GM23338 (cell line): ENCODE results near the gene B4GALT2. TPM values are rescaled to one million over a fixed set of nuclear protein-coding genes. Genes with fewer than 3 reads are reported as not detected.
A peak's percentile ranks its signal among the peaks of the same experiment; 100 is the strongest.

ENCODE experiments used
- ATAC-seq: fragments of 200-7000 bp; cut with Tn5 transposase; 3 replicates; pipeline ENCODE4 v1.9.1; 2020
- DNase-seq: peaks from one replicate; pipeline ENCODE4 v3.0.0-alpha.2; 2015; ENCODE audit warnings: low spot score
- H2AFZ ChIP-seq: fragments of 200-600 bp; sonication (generic); 2 replicates; pipeline ENCODE4 v1.8.0; 2016; ENCODE audit warnings: antibody characterized with exemption, mild to moderate bottlenecking, moderate library complexity
- H3F3A ChIP-seq: fragments of 200-600 bp; sonication (generic); replicated peaks from 2 replicates; pipeline ENCODE4 v1.8.0; 2017; ENCODE audit warnings: antibody characterized with exemption, mixed run types, low read depth
- H3K27ac ChIP-seq: fragments of 200-600 bp; sonication (generic); 2 replicates; pipeline ENCODE4 v1.6.1; 2016; ENCODE audit warnings: low read depth
- H3K27me3 ChIP-seq: fragments of 200-600 bp; sonication (generic); 2 replicates; pipeline ENCODE4 v1.8.0; 2016; ENCODE audit warnings: mild to moderate bottlenecking, mixed run types, moderate library complexity; ENCODE audit not compliant: insufficient read depth
- H3K36me3 ChIP-seq: fragments of 200-600 bp; sonication (generic); 2 replicates; pipeline ENCODE4 v1.8.0; 2016; ENCODE audit warnings: mild to moderate bottlenecking; ENCODE audit not compliant: insufficient read depth
- H3K4me1 ChIP-seq: fragments of 200-600 bp; sonication (generic); 2 replicates; pipeline ENCODE4 v1.8.0; 2016; ENCODE audit warnings: mild to moderate bottlenecking, moderate library complexity; ENCODE audit not compliant: insufficient read depth
- H3K4me2 ChIP-seq: fragments of 200-600 bp; sonication (generic); 2 replicates; pipeline ENCODE4 v1.7.1; 2017; ENCODE audit warnings: mixed run types
- H3K4me3 ChIP-seq: fragments of 200-600 bp; sonication (generic); 2 replicates; pipeline ENCODE4 v1.6.1; 2016; ENCODE audit warnings: mixed run types
- H3K79me2 ChIP-seq: fragments of 200-600 bp; sonication (generic); replicated peaks from 2 replicates; pipeline ENCODE4 v1.8.0; 2017; ENCODE audit warnings: mild to moderate bottlenecking; ENCODE audit not compliant: insufficient read depth
- H3K9me2 ChIP-seq: fragments of 200-600 bp; sonication (generic); 2 replicates; pipeline ENCODE4 v1.8.0; 2017; ENCODE audit not compliant: insufficient read depth
- H4K20me1 ChIP-seq: fragments of 200-600 bp; sonication (generic); replicated peaks from 2 replicates; pipeline ENCODE4 v1.8.0; 2017; ENCODE audit warnings: mild to moderate bottlenecking; ENCODE audit not compliant: insufficient read depth
- H3K27ac Mint-ChIP-seq: 2 replicates; pipeline ENCODE4 v1.8.0; 2020; ENCODE audit warnings: inconsistent platforms, mild to moderate bottlenecking, moderate library complexity, mixed read lengths
- H3K27me3 Mint-ChIP-seq: 3 replicates; pipeline ENCODE4 v1.8.0; 2022; ENCODE audit warnings: low read depth, mild to moderate bottlenecking, moderate library complexity, mixed read lengths, inconsistent platforms; ENCODE audit not compliant: insufficient read depth, poor library complexity
- H3K36me3 Mint-ChIP-seq: 3 replicates; pipeline ENCODE4 v1.8.0; 2021; ENCODE audit warnings: low read depth, mild to moderate bottlenecking, inconsistent platforms, moderate library complexity, mixed read lengths
- H3K4me1 Mint-ChIP-seq: 3 replicates; pipeline ENCODE4 v1.8.0; 2020; ENCODE audit warnings: mild to moderate bottlenecking, inconsistent platforms, mixed read lengths
- H3K4me3 Mint-ChIP-seq: 3 replicates; pipeline ENCODE4 v1.8.0; 2021; ENCODE audit warnings: moderate library complexity, mild to moderate bottlenecking, inconsistent platforms, mixed read lengths
- H3K9me3 Mint-ChIP-seq: 3 replicates; pipeline ENCODE4 v1.8.0; 2020; ENCODE audit warnings: moderate library complexity, mild to moderate bottlenecking, inconsistent platforms, mixed read lengths
- CREB1 ChIP-seq: fragments of 250-450 bp; sonication (Bioruptor Pico); IDR thresholded peaks from 2 replicates; pipeline ENCODE4 v1.5.0; 2020; ENCODE audit warnings: low read depth, mild to moderate bottlenecking, moderate library complexity
- EZH2phosphoT487 ChIP-seq: fragments of 200-600 bp; sonication (generic); IDR thresholded peaks from one replicate; pipeline ENCODE4 v1.8.1; 2018; ENCODE audit warnings: antibody characterized with exemption; ENCODE audit not compliant: unreplicated experiment
- JUNB ChIP-seq: IDR thresholded peaks from one replicate; pipeline ENCODE4 v1.6.1; 2016; ENCODE audit warnings: antibody characterized with exemption; ENCODE audit not compliant: unreplicated experiment
- NANOG ChIP-seq: IDR thresholded peaks from 2 replicates; pipeline ENCODE4 v1.6.1; 2016; ENCODE audit warnings: antibody characterized with exemption, borderline replicate concordance
- POLR2AphosphoS5 ChIP-seq: IDR thresholded peaks from 2 replicates; pipeline ENCODE4 v1.6.1; 2016; ENCODE audit warnings: antibody characterized with exemption, low read depth
- STAT1 ChIP-seq: IDR thresholded peaks from one replicate; pipeline ENCODE4 v1.6.1; 2016; ENCODE audit warnings: antibody characterized with exemption; ENCODE audit not compliant: unreplicated experiment
- ZNF114 ChIP-seq: fragments of 250-450 bp; sonication (Bioruptor Pico); IDR thresholded peaks from 2 replicates; pipeline ENCODE4 v1.5.0; 2020; ENCODE audit warnings: mild to moderate bottlenecking, moderate library complexity
- ZNF331 ChIP-seq: fragments of 250-450 bp; sonication (Bioruptor Pico); IDR thresholded peaks from 2 replicates; pipeline ENCODE4 v1.5.0; 2020; ENCODE audit warnings: low read depth, mild to moderate bottlenecking, moderate library complexity
- polyA plus RNA-seq: library from polyadenylated mRNA; unstranded; fragments of >200 nt; fragmentation: Nextera tagmentation; extraction: Ambion mirVana; gene quantifications from 2 replicates; pipeline ENCODE4 v1.2.1, GENCODE V29; 2016
- total RNA-seq: library from RNA; depleted of rRNA; stranded (reverse); fragments of >200 nt; shearing (Covaris generic); gene quantifications from 2 replicates; pipeline ENCODE4 v1.2.3, GENCODE V29; 2014
- TF ChIP-seq, protein P1 (sequence below), 2 experiments: fragments of 200-600 bp in 1 of 2; sonication (generic) in 1 of 2; conservative IDR thresholded peaks; 2 replicates each; pipeline versions ENCODE4 v1.5.1 to v1.6.1; 2016 to 2017; ENCODE audit warnings: antibody characterized with exemption in 2 of 2, low read depth in 2 of 2, mild to moderate bottlenecking in 2 of 2, moderate library complexity in 1 of 2
- TF ChIP-seq, protein P2 (sequence below): fragments of 250-450 bp; sonication (Bioruptor Pico); IDR thresholded peaks from 2 replicates; pipeline ENCODE4 v1.5.0; 2020; ENCODE audit warnings: mild to moderate bottlenecking, moderate library complexity

B4GALT2 gene
- total and polyA plus RNA-seq, 2 experiments from 2014 or later, result 22.4 to 63.1 TPM

DNA sequence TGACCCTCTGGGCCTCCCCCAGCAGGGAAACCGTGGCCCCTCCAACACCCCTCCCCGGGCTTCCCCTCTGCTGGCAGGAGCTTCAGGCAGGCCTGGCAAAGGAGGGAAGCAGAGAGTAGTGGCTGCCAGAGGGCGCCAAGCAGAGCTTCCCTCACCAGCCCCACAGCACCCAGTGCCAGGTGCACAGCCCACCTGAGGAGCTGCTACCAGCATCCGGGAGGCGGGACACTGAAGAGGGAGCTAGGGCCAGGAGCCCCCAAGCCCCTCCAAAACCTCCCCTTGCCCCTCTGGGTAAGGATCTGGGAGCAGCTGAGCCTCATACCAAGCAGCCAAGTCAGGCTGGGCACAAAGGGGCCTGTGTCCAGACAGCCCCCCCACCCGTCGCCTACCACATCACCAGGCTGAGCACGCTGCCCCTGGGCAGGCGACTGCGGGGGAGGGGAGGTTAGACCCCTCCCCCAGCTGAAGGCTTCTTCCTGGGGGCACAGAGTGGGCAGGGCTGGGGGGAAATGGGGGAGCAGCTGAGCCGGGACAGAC lies 32.0 kb downstream of the B4GALT2 start:
- peaks cover 33% of the 10 kb centered on the region for H3K36me3 Mint-ChIP-seq
- no peak overlapping the region for H3K4me3 Mint-ChIP-seq
- no peak for DNase-seq
- peaks cover 12% of the 10 kb centered on the region for H3K4me1 Mint-ChIP-seq
- peaks cover 19% of the 10 kb centered on the region for H3K27me3 Mint-ChIP-seq
- Histone ChIP-seq H2AFZ (no peak overlapping the region), H3K4me2 (no peak overlapping the region), H3K36me3 (no peaks in the 10 kb centered on the region; the same call in 1 of the 2 replicates), H3K27ac (no peak overlapping the region), H3K9me2 (no peaks in the 10 kb centered on the region), H3K4me3 (no peak overlapping the region), H3K79me2 (no peaks in the 10 kb centered on the region), H3K4me1 (no peaks in the 10 kb centered on the region), H3K27me3 (no peaks in the 10 kb centered on the region), H3F3A (0 out of 2 replicates have a peak, but pooled peaks cover 2% of the 10 kb centered on the region), H4K20me1 (peaks cover 7% of the 10 kb centered on the region; the same call in 1 of the 2 replicates)
- H3K9me3 Mint-ChIP-seq, result no peaks in the 10 kb centered on the region
- no peak for TF ChIP-seq JUNB
- TF ChIP-seq, protein P1, sequence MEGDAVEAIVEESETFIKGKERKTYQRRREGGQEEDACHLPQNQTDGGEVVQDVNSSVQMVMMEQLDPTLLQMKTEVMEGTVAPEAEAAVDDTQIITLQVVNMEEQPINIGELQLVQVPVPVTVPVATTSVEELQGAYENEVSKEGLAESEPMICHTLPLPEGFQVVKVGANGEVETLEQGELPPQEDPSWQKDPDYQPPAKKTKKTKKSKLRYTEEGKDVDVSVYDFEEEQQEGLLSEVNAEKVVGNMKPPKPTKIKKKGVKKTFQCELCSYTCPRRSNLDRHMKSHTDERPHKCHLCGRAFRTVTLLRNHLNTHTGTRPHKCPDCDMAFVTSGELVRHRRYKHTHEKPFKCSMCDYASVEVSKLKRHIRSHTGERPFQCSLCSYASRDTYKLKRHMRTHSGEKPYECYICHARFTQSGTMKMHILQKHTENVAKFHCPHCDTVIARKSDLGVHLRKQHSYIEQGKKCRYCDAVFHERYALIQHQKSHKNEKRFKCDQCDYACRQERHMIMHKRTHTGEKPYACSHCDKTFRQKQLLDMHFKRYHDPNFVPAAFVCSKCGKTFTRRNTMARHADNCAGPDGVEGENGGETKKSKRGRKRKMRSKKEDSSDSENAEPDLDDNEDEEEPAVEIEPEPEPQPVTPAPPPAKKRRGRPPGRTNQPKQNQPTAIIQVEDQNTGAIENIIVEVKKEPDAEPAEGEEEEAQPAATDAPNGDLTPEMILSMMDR (conservative IDR thresholded peaks at IDR 0.05; ENCODE audit: low read depth in 2 of 2), result peak in 1 of 2 experiments; percentile 32; a peak in 1 of 4 replicates
- TF ChIP-seq EZH2phosphoT487, result no peak
- TF ChIP-seq NANOG, result no peak
- no peak for TF ChIP-seq ZNF114 (CRISPR knock-in tag)
- no peak for TF ChIP-seq CREB1
- peak overlapping the region; percentile 83; the same call in 1 of the 2 replicates for H3K27ac Mint-ChIP-seq
- ATAC-seq, result peak; percentile 18

DNA sequence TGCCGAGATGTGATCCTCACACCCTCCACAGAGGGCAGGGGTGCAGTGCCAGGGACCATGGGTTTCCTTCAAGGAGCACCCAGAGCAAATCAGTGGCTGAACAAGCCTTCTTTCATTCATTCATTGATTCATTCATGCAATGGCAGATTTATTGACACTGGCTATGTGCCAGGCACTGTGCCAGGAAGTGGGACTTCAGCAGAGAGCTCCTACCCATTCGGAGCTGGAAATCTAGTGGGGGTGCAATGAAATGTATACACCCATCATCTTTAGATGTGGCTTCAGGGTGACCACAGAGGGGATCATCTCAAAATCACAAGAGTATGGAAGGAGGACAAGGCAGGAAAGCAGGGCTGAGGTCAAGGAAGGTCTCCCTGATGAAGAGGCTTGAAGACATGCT lies 33.4 kb downstream of the B4GALT2 start:
- Mint-ChIP-seq H3K36me3 (peaks cover 22% of the 10 kb centered on the region), H3K27me3 (peaks cover 11% of the 10 kb centered on the region), H3K27ac (peak overlapping the region; percentile 24; the same call in 1 of the 2 replicates), H3K4me3 (no peak overlapping the region), H3K9me3 (no peaks in the 10 kb centered on the region), H3K4me1 (peaks cover 12% of the 10 kb centered on the region)
- no peaks in the 10 kb centered on the region for H3K4me1 ChIP-seq
- no peaks in the 10 kb centered on the region for H3K27me3 ChIP-seq
- H3K27ac ChIP-seq, result no peak overlapping the region
- no peaks in the 10 kb centered on the region for H3K79me2 ChIP-seq
- H4K20me1 ChIP-seq, result peaks cover 7% of the 10 kb centered on the region; the same call in 1 of the 2 replicates
- no peak overlapping the region for H2AFZ ChIP-seq
- H3F3A ChIP-seq, result no peaks in the 10 kb centered on the region
- DNase-seq (no peak), ATAC-seq (no peak)
- no peak overlapping the region for H3K4me2 ChIP-seq
- no peak overlapping the region for H3K4me3 ChIP-seq
- no peaks in the 10 kb centered on the region for H3K9me2 ChIP-seq
- no peaks in the 10 kb centered on the region; the same call in 1 of the 2 replicates for H3K36me3 ChIP-seq
- TF ChIP-seq NANOG (no peak), ZNF331 (CRISPR knock-in tag) (no peak), POLR2AphosphoS5 (no peak), STAT1 (no peak), EZH2phosphoT487 (no peak), JUNB (no peak), ZNF114 (CRISPR knock-in tag) (no peak)
- TF ChIP-seq, protein P2, sequence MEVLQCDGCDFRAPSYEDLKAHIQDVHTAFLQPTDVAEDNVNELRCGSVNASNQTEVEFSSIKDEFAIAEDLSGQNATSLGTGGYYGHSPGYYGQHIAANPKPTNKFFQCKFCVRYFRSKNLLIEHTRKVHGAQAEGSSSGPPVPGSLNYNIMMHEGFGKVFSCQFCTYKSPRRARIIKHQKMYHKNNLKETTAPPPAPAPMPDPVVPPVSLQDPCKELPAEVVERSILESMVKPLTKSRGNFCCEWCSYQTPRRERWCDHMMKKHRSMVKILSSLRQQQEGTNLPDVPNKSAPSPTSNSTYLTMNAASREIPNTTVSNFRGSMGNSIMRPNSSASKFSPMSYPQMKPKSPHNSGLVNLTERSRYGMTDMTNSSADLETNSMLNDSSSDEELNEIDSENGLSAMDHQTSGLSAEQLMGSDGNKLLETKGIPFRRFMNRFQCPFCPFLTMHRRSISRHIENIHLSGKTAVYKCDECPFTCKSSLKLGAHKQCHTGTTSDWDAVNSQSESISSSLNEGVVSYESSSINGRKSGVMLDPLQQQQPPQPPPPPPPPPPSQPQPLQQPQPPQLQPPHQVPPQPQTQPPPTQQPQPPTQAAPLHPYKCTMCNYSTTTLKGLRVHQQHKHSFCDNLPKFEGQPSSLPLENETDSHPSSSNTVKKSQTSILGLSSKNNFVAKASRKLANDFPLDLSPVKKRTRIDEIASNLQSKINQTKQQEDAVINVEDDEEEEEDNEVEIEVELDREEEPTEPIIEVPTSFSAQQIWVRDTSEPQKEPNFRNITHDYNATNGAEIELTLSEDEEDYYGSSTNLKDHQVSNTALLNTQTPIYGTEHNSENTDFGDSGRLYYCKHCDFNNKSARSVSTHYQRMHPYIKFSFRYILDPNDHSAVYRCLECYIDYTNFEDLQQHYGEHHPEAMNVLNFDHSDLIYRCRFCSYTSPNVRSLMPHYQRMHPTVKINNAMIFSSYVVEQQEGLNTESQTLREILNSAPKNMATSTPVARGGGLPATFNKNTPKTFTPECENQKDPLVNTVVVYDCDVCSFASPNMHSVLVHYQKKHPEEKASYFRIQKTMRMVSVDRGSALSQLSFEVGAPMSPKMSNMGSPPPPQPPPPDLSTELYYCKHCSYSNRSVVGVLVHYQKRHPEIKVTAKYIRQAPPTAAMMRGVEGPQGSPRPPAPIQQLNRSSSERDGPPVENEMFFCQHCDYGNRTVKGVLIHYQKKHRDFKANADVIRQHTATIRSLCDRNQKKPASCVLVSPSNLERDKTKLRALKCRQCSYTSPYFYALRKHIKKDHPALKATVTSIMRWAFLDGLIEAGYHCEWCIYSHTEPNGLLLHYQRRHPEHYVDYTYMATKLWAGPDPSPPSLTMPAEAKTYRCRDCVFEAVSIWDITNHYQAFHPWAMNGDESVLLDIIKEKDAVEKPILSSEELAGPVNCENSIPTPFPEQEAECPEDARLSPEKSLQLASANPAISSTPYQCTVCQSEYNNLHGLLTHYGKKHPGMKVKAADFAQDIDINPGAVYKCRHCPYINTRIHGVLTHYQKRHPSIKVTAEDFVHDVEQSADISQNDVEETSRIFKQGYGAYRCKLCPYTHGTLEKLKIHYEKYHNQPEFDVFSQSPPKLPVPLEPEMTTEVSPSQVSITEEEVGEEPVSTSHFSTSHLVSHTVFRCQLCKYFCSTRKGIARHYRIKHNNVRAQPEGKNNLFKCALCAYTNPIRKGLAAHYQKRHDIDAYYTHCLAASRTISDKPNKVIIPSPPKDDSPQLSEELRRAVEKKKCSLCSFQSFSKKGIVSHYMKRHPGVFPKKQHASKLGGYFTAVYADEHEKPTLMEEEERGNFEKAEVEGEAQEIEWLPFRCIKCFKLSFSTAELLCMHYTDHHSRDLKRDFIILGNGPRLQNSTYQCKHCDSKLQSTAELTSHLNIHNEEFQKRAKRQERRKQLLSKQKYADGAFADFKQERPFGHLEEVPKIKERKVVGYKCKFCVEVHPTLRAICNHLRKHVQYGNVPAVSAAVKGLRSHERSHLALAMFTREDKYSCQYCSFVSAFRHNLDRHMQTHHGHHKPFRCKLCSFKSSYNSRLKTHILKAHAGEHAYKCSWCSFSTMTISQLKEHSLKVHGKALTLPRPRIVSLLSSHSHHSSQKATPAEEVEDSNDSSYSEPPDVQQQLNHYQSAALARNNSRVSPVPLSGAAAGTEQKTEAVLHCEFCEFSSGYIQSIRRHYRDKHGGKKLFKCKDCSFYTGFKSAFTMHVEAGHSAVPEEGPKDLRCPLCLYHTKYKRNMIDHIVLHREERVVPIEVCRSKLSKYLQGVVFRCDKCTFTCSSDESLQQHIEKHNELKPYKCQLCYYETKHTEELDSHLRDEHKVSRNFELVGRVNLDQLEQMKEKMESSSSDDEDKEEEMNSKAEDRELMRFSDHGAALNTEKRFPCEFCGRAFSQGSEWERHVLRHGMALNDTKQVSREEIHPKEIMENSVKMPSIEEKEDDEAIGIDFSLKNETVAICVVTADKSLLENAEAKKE (CRISPR knock-in tag), result no peak
- TF ChIP-seq, protein P1 (conservative IDR thresholded peaks at IDR 0.05; ENCODE audit: low read depth in 2 of 2), result no peak
